OCI-LY7 (cell line): ENCODE data around the gene TNS1. TPM values are rescaled to one million over a fixed set of nuclear protein-coding genes. Genes with fewer than 3 reads are reported as not detected.

Experiments used
- BruUV-seq: library from RNA; stranded (reverse); fragments of 400-500 nt; replicated peaks from 2 replicates; lab custom pipeline; 2021; lab: Mats Ljungman, UMichigan
- CTCF ChIA-PET: fragments of 300-600 bp; sonication (Branson Sonifier 250); formaldehyde crosslinking; loops from one replicate; lab custom pipeline; 2022; ENCODE audit warnings: antibody characterized with exemption; ENCODE audit not compliant: unreplicated experiment; lab: Charles Lee
- POLR2A ChIA-PET: fragments of 300-600 bp; sonication (Branson Sonifier 250); formaldehyde crosslinking; loops from one replicate; lab custom pipeline; 2022; ENCODE audit warnings: antibody characterized with exemption; lab: Charles Lee
- DNase-seq: peaks from one replicate; pipeline ENCODE4 v3.0.0-alpha.2; 2015; ENCODE audit warnings: low spot score
- H2AFZ ChIP-seq: fragments of 200-600 bp; sonication (generic), shearing (Covaris generic); 2 replicates; pipeline ENCODE4 v1.6.1; 2014; ENCODE audit warnings: mild to moderate bottlenecking, antibody characterized with exemption, low read length, moderate library complexity
- H3K27ac ChIP-seq: fragments of 200-600 bp; sonication (generic); 2 replicates; pipeline ENCODE4 v1.5.1; 2014; ENCODE audit warnings: mixed run types, low read depth, mild to moderate bottlenecking, moderate library complexity, low read length, inconsistent platforms; ENCODE audit not compliant: poor library complexity, severe bottlenecking
- H3K36me3 ChIP-seq: fragments of 200-600 bp; sonication (generic); 2 replicates; pipeline ENCODE4 v1.6.1; 2014; ENCODE audit warnings: mild to moderate bottlenecking, antibody characterized with exemption, low read length, moderate library complexity, mixed read lengths; ENCODE audit not compliant: insufficient read depth
- H3K4me1 ChIP-seq: fragments of 200-600 bp; sonication (generic); 2 replicates; pipeline ENCODE4 v1.5.1; 2014; ENCODE audit warnings: mild to moderate bottlenecking, low read length; ENCODE audit not compliant: insufficient read depth, poor library complexity, severe bottlenecking
- H3K4me2 ChIP-seq: fragments of 200-600 bp; sonication (generic); 2 replicates; pipeline ENCODE4 v1.6.1; 2014; ENCODE audit warnings: mild to moderate bottlenecking, low read length
- H3K4me3 ChIP-seq: fragments of 200-600 bp; sonication (generic); 2 replicates; pipeline ENCODE4 v1.5.1; 2014; ENCODE audit warnings: mild to moderate bottlenecking, low read depth, low read length; ENCODE audit not compliant: poor library complexity, severe bottlenecking
- H3K79me2 ChIP-seq: fragments of 200-600 bp; sonication (generic); 2 replicates; pipeline ENCODE4 v1.6.1; 2016; ENCODE audit warnings: low read depth, mild to moderate bottlenecking, low read length, moderate library complexity, mixed read lengths; ENCODE audit not compliant: insufficient read depth
- H3K9me2 ChIP-seq: fragments of 200-600 bp; sonication (generic); 2 replicates; pipeline ENCODE4 v1.6.1; 2016; ENCODE audit warnings: mild to moderate bottlenecking, low read length, mixed read lengths; ENCODE audit not compliant: insufficient read depth
- H3K9me3 ChIP-seq: fragments of 200-600 bp; sonication (generic); 2 replicates; pipeline ENCODE4 v1.6.1; 2014; ENCODE audit warnings: mild to moderate bottlenecking, mixed run types, low read length, mixed read lengths
- H4K20me1 ChIP-seq: fragments of 200-600 bp; sonication (generic); 2 replicates; pipeline ENCODE4 v1.6.1; 2014; ENCODE audit warnings: mild to moderate bottlenecking, antibody characterized with exemption, low read length, moderate library complexity, mixed read lengths; ENCODE audit not compliant: insufficient read depth
- CTCF ChIP-seq: fragments of 200-600 bp; sonication (generic); conservative IDR thresholded peaks from 2 replicates; pipeline ENCODE4 v1.5.1; 2014; ENCODE audit warnings: mild to moderate bottlenecking, antibody characterized with exemption, low read length, moderate library complexity, mixed read lengths
- EZH2phosphoT487 ChIP-seq: fragments of 200-600 bp; sonication (generic); IDR thresholded peaks from 2 replicates; pipeline ENCODE4 v1.6.1; 2018; ENCODE audit warnings: low read depth, borderline replicate concordance, mild to moderate bottlenecking, mixed run types, antibody characterized with exemption, low read length, moderate library complexity, mixed read lengths
- intact Hi-C: fragments of 100-400 bp; cut with micrococcal nuclease; formaldehyde crosslinking; loops from one replicate; pipeline ENCODE4 v1.10.0; 2022; ENCODE audit not compliant: unreplicated experiment
- total RNA-seq, 2 experiments: library from RNA; depleted of rRNA in 1 of 2; stranded (reverse); fragments of >200 nt in 1 of 2; shearing (Covaris generic) in 1 of 2; gene quantifications; 2 replicates each; pipeline ENCODE4 v1.2.3, GENCODE V29; 2014 to 2022

The TNS1 gene
- total RNA-seq, 2 experiments from 2014 or later, result not detected

- H3K79me2 ChIP-seq, result no peaks in the 10 kb centered on the region
- H4K20me1 ChIP-seq, result no peaks in the 10 kb centered on the region
- no peak for DNase-seq
- no TSS peak for BruUV-seq
- intact Hi-C loops, result no loop called here
- POLR2A ChIA-PET, result no interaction called here
- CTCF ChIA-PET, result no interaction called here
- no peak overlapping the region for H2AFZ ChIP-seq
- H3K4me1 ChIP-seq, result no peaks in the 10 kb centered on the region
- TF ChIP-seq CTCF, result no peak
- TF ChIP-seq EZH2phosphoT487, result no peak
- no peak overlapping the region for H3K4me2 ChIP-seq
- H3K9me2 ChIP-seq, result no peaks in the 10 kb centered on the region
- no peaks in the 10 kb centered on the region for H3K36me3 ChIP-seq
- H3K9me3 ChIP-seq, result no peaks in the 10 kb centered on the region
- H3K4me3 ChIP-seq, result no peak overlapping the region
- H3K27ac ChIP-seq, result no peak overlapping the region
Observed at GRCh38 chr2:217976301-217976700, 26.5 kb downstream of the TNS1 start.

- POLR2A ChIA-PET, result no interaction called here
- no peak for DNase-seq
- Histone ChIP-seq H3K4me2 (no peak overlapping the region), H3K9me2 (no peaks in the 10 kb centered on the region), H3K79me2 (no peaks in the 10 kb centered on the region), H3K4me1 (no peaks in the 10 kb centered on the region), H3K9me3 (no peaks in the 10 kb centered on the region), H2AFZ (no peak overlapping the region), H3K36me3 (no peaks in the 10 kb centered on the region), H4K20me1 (no peaks in the 10 kb centered on the region), H3K27ac (no peak overlapping the region), H3K4me3 (no peak overlapping the region)
- CTCF ChIA-PET, result no interaction called here
- TF ChIP-seq EZH2phosphoT487 (no peak), CTCF (no peak)
- no TSS peak for BruUV-seq
- intact Hi-C loops, result no loop called here
Observed at GRCh38 chr2:217975626-217976025, 27.2 kb downstream of the TNS1 start.

GRCh38 chr2:217974389-217975005 lies 28.3 kb downstream of the TNS1 start:
- BruUV-seq, result no TSS peak

More at GRCh38 chr2:217974389-217975005, 28.3 kb downstream of the TNS1 start:
- DNase-seq, result no peak
- ChIA-PET CTCF (no interaction called here), POLR2A (no interaction called here)
- H3K79me2 ChIP-seq, result no peaks in the 10 kb centered on the region
- H3K4me2 ChIP-seq, result no peak overlapping the region
- intact Hi-C loops, result no loop called here
- no peaks in the 10 kb centered on the region for H3K4me1 ChIP-seq
- H3K9me2 ChIP-seq, result no peaks in the 10 kb centered on the region
- TF ChIP-seq CTCF, result no peak
- no peak for TF ChIP-seq EZH2phosphoT487
- no peaks in the 10 kb centered on the region for H4K20me1 ChIP-seq
- no peak overlapping the region for H2AFZ ChIP-seq
- no peaks in the 10 kb centered on the region for H3K9me3 ChIP-seq
- no peak overlapping the region for H3K27ac ChIP-seq
- no peak overlapping the region for H3K4me3 ChIP-seq
- no peaks in the 10 kb centered on the region for H3K36me3 ChIP-seq
